Mesenchymal stem cell (in vitro differentiated cells and primary cell): Measurements from ENCODE around the gene MAP3K8.

Source experiments
- DNase-seq: peaks from one replicate; pipeline ENCODE4 v3.0.0-alpha.2; 2013
- H2AFZ ChIP-seq: one replicate; pipeline ENCODE4 v1.6.1; 2013; ENCODE audit warnings: low read depth, mild to moderate bottlenecking, control low read depth, inconsistent platforms, low read length, moderate library complexity
- H2AK5ac ChIP-seq: 2 replicates; pipeline ENCODE4 v1.6.1; 2013; ENCODE audit warnings: low read length, moderate library complexity, mild to moderate bottlenecking, inconsistent platforms; ENCODE audit not compliant: severe bottlenecking
- H2BK120ac ChIP-seq: one replicate; pipeline ENCODE4 v1.6.1; 2013; ENCODE audit warnings: low read depth, mild to moderate bottlenecking, inconsistent platforms, low read length, moderate library complexity
- H2BK12ac ChIP-seq, 2 experiments: one replicate each; pipeline ENCODE4 v1.6.1; 2013; ENCODE audit warnings: inconsistent platforms in 2 of 2, low read length in 2 of 2, mild to moderate bottlenecking in 2 of 2, moderate library complexity in 2 of 2, control low read depth in 1 of 2
- H2BK15ac ChIP-seq: one replicate; pipeline ENCODE4 v1.6.1; 2013; ENCODE audit warnings: mild to moderate bottlenecking, low read depth, inconsistent platforms; ENCODE audit not compliant: poor library complexity, severe bottlenecking
- H2BK5ac ChIP-seq: 2 replicates; pipeline ENCODE4 v1.6.1; 2013; ENCODE audit warnings: low read depth, mild to moderate bottlenecking, low read length, control low read depth, inconsistent platforms; ENCODE audit not compliant: poor library complexity, severe bottlenecking
- H3K14ac ChIP-seq, 2 experiments: one replicate each; pipeline ENCODE4 v1.6.1; 2013; ENCODE audit warnings: inconsistent platforms in 2 of 2, low read length in 2 of 2, control low read depth in 1 of 2, mild to moderate bottlenecking in 1 of 2, moderate library complexity in 1 of 2
- H3K18ac ChIP-seq, 2 experiments: one replicate each; pipeline ENCODE4 v1.6.1; 2013; ENCODE audit warnings: inconsistent platforms in 2 of 2, low read length in 2 of 2, control low read depth in 1 of 2, low read depth in 1 of 2, mild to moderate bottlenecking in 1 of 2
- H3K23ac ChIP-seq, 2 experiments: one replicate each; pipeline ENCODE4 v1.6.1; 2013; ENCODE audit warnings: inconsistent platforms in 2 of 2, low read length in 2 of 2, mild to moderate bottlenecking in 2 of 2, moderate library complexity in 2 of 2, control low read depth in 1 of 2
- H3K27ac ChIP-seq: 2 replicates; pipeline ENCODE4 v1.5.1; 2013; ENCODE audit warnings: mild to moderate bottlenecking, moderate library complexity, low read length, control low read depth, inconsistent platforms; ENCODE audit not compliant: poor library complexity, severe bottlenecking
- H3K27me3 ChIP-seq, 2 experiments: 2 replicates each; pipeline versions ENCODE4 v1.6.1 to v1.7.0; 2013; ENCODE audit warnings: low read length in 2 of 2, mild to moderate bottlenecking in 2 of 2, moderate library complexity in 2 of 2, control low read depth in 1 of 2, inconsistent platforms in 1 of 2; ENCODE audit not compliant: control insufficient read depth in 1 of 2, insufficient read depth in 1 of 2
- H3K36me3 ChIP-seq, 2 experiments: 2 replicates each; pipeline versions ENCODE4 v1.6.1 to v1.7.0; 2013; ENCODE audit warnings: low read length in 2 of 2, control low read depth in 1 of 2, inconsistent platforms in 1 of 2, low read depth in 1 of 2, mild to moderate bottlenecking in 1 of 2; ENCODE audit not compliant: insufficient read depth in 2 of 2, control insufficient read depth in 1 of 2
- H3K4ac ChIP-seq, 2 experiments: one replicate each; pipeline ENCODE4 v1.6.1; 2013; ENCODE audit warnings: inconsistent platforms in 2 of 2, low read length in 2 of 2, mild to moderate bottlenecking in 2 of 2, moderate library complexity in 2 of 2, control low read depth in 1 of 2, low read depth in 1 of 2
- H3K4me1 ChIP-seq: 2 replicates; pipeline ENCODE4 v1.6.1; 2013; ENCODE audit warnings: low read depth, low read length, control low read depth; ENCODE audit not compliant: control insufficient read depth, insufficient read depth
- H3K4me2 ChIP-seq: 2 replicates; pipeline ENCODE4 v1.6.1; 2013; ENCODE audit warnings: low read length, mild to moderate bottlenecking, inconsistent platforms; ENCODE audit not compliant: poor library complexity, severe bottlenecking
- H3K4me3 ChIP-seq, 2 experiments: 2 replicates each; pipeline versions ENCODE4 v1.5.1 to v1.7.0; 2013; ENCODE audit warnings: low read length in 2 of 2, mild to moderate bottlenecking in 2 of 2, control low read depth in 1 of 2, low read depth in 1 of 2; ENCODE audit not compliant: insufficient read depth in 1 of 2
- H3K79me1 ChIP-seq: replicated peaks from 2 replicates; pipeline ENCODE4 v1.6.1; 2013; ENCODE audit warnings: mild to moderate bottlenecking, control low read depth, low read length, inconsistent platforms; ENCODE audit not compliant: poor library complexity, severe bottlenecking
- H3K9ac ChIP-seq: 2 replicates; pipeline ENCODE4 v1.7.0; 2013; ENCODE audit warnings: mild to moderate bottlenecking, low read length, moderate library complexity
- H3K9me3 ChIP-seq: 2 replicates; pipeline ENCODE4 v1.7.0; 2013; ENCODE audit warnings: mild to moderate bottlenecking, low read length; ENCODE audit not compliant: control insufficient read depth
- H4K8ac ChIP-seq: one replicate; pipeline ENCODE4 v1.6.1; 2013; ENCODE audit warnings: inconsistent platforms, mild to moderate bottlenecking, low read length, moderate library complexity
- H4K91ac ChIP-seq: one replicate; pipeline ENCODE4 v1.6.1; 2013; ENCODE audit warnings: mild to moderate bottlenecking, low read length, inconsistent platforms
- WGBS: methylation state at CpG from one replicate; pipeline ENCODE4 v1.1.7; 2013; ENCODE audit warnings: mixed read lengths; 5-methylcytosine and 5-hydroxymethylcytosine counted together

The MAP3K8 gene

DNA sequence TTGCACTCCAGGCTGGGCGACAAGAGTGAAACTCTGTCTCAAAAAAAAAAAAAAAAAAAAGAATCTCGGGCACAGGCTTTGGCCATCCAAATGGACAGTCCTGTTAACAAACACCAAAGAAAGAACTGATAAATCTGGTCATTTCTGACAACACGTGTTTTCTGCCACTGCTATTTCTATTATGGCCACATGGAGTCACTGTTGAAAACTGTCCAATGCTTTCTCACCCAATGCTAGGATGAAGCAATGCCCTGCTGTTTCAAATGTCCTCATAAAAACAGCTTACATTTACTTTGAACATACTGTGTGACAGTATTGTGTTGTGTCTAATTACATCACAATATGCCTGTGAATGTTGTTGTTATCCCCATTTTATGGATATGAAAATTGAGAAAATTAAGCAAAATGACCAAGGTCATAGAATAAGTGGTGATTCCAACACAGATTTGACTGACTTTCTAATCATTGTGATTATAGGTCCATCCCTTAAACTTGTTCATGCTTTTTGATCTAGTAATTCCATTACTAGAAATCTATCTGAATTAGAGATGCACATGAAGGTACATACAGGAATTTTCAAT, 19.9 kb upstream of the MAP3K8 start:
- peak overlapping the region; percentile 58 for H3K9ac ChIP-seq
- H3K4me2 ChIP-seq = no peak overlapping the region
- no peak overlapping the region for H3K27ac ChIP-seq
- peak; percentile 77 for DNase-seq
- H2BK5ac ChIP-seq = no peak overlapping the region
- 35% methylated on average over 3 of the region's 3 CpGs for WGBS
- no peak overlapping the region for H3K18ac ChIP-seq
- H3K4me3 ChIP-seq = no peak overlapping the region
- no peaks in the 10 kb centered on the region for H3K4me1 ChIP-seq
- H2AFZ ChIP-seq = no peak overlapping the region
- H3K27me3 ChIP-seq = no peaks in the 10 kb centered on the region
- H3K4ac ChIP-seq = no peak overlapping the region
- H3K23ac ChIP-seq = no peak overlapping the region
- H2AK5ac ChIP-seq = no peak overlapping the region
- H2BK120ac ChIP-seq = no peak overlapping the region
- no peak overlapping the region for H2BK12ac ChIP-seq
- H4K91ac ChIP-seq = no peak overlapping the region
- H3K9me3 ChIP-seq = no peaks in the 10 kb centered on the region
- no peak overlapping the region for H2BK15ac ChIP-seq
- H3K79me1 ChIP-seq = no peaks in the 10 kb centered on the region
- H4K8ac ChIP-seq = no peak overlapping the region
- H3K14ac ChIP-seq = no peak overlapping the region
- H3K36me3 ChIP-seq = no peaks in the 10 kb centered on the region

DNA sequence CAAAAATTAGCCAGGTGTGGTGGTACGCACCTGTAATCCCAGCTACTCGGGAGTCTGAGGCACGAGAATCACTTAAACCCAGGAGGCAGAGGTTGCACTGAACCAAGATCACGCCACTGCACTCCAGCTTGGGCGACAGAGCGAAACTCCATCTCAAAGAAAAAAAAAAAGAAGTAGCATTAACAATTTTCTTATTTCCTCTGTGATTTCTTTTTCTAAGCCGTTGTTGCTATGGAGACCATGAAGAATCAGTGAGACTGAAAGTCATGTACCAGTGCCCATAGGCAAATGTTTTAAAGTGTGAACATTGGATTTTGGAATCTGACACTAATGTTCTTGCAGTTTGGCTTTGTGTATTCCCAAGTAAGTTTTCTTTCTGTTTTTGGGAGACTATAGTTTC, 18.4 kb upstream of the MAP3K8 start:
- Histone ChIP-seq H3K36me3 (no peaks in the 10 kb centered on the region), H3K27ac (no peak overlapping the region), H4K91ac (no peak overlapping the region), H3K23ac (no peak overlapping the region), H2AFZ (no peak overlapping the region), H3K9me3 (no peaks in the 10 kb centered on the region), H3K79me1 (no peaks in the 10 kb centered on the region), H2BK12ac (no peak overlapping the region), H4K8ac (no peak overlapping the region), H3K27me3 (no peaks in the 10 kb centered on the region), H2BK5ac (no peak overlapping the region), H2BK120ac (no peak overlapping the region), H3K4me3 (no peak overlapping the region), H3K18ac (no peak overlapping the region), H3K4ac (no peak overlapping the region), H3K9ac (no peak overlapping the region), H3K4me2 (no peak overlapping the region), H3K4me1 (no peaks in the 10 kb centered on the region), H2BK15ac (no peak overlapping the region), H3K14ac (no peak overlapping the region), H2AK5ac (no peak overlapping the region)
- DNase-seq = no peak
- WGBS = 98% methylated on average over 4 of the region's 7 CpGs

DNA sequence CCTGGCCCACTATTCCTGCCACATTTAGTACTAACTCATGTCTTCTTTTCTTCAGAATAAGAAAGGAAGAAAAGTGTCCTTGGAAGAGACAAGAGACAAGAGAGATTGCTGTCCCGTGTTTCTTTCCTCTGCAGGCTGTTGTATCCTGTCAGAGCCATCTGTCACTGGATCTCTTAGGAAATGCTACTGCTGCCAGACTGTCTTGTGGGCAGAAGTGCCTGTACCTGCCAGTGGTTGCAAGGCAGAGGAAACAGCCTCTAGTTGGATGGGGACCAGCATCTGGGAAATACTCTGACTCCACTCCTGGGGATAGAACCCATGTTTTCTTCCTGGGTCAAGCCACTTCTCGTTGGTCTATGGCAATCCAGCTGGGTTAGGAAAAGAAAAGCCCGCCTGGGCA, 16.7 kb upstream of the MAP3K8 start:
- WGBS = 74% methylated on average over 3 of the region's 3 CpGs

DNA sequence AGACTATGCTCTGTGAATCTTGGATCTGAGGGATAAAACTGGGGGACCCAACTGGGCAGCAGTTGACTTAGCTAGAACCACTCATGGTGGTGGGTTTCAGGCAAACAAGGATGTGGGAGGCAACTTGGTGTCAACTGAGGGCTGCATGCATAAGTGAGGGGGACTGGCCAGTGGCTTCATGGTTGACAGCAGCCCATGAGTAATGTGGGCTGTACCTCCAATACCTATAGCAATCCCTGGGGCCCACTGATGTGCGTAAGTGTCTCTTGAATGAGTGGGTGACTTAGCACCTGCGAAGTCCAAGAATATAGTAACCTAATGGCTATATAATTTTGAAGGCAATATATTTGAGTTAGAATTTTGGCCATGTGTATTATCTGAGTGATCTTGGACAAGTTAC, 13.7 kb upstream of the MAP3K8 start:
- Histone ChIP-seq H2BK5ac (no peak overlapping the region), H2BK15ac (no peak overlapping the region), H3K4ac (no peak overlapping the region), H3K18ac (no peak overlapping the region), H2AK5ac (no peak overlapping the region), H2AFZ (no peak overlapping the region), H3K23ac (no peak overlapping the region), H3K79me1 (no peaks in the 10 kb centered on the region), H3K4me3 (no peak overlapping the region), H4K91ac (no peak overlapping the region), H3K27ac (no peak overlapping the region), H3K14ac (no peak overlapping the region), H3K4me2 (no peak overlapping the region), H3K27me3 (no peaks in the 10 kb centered on the region), H3K9me3 (no peaks in the 10 kb centered on the region), H3K4me1 (peaks cover 4% of the 10 kb centered on the region), H3K36me3 (no peaks in the 10 kb centered on the region), H3K9ac (no peak overlapping the region), H4K8ac (no peak overlapping the region), H2BK12ac (no peak overlapping the region), H2BK120ac (no peak overlapping the region)
- DNase-seq = no peak
- 100% methylated on average over 2 of the region's 2 CpGs for WGBS

More for the DNA sequence above, 16.7 kb upstream of the MAP3K8 start:
- H2BK15ac ChIP-seq = no peak overlapping the region
- no peak for DNase-seq
- no peak overlapping the region for H3K4me3 ChIP-seq
- peak overlapping the region; percentile 42 for H2AFZ ChIP-seq
- H3K14ac ChIP-seq = no peak overlapping the region
- no peak overlapping the region for H4K91ac ChIP-seq
- no peak overlapping the region for H2BK12ac ChIP-seq
- H3K23ac ChIP-seq = no peak overlapping the region
- no peak overlapping the region for H3K4ac ChIP-seq
- H3K4me2 ChIP-seq = no peak overlapping the region
- no peaks in the 10 kb centered on the region for H3K36me3 ChIP-seq
- no peaks in the 10 kb centered on the region for H3K79me1 ChIP-seq
- H4K8ac ChIP-seq = no peak overlapping the region
- H2BK5ac ChIP-seq = no peak overlapping the region
- H2BK120ac ChIP-seq = no peak overlapping the region
- H3K27me3 ChIP-seq = no peaks in the 10 kb centered on the region
- H3K27ac ChIP-seq = no peak overlapping the region
- no peaks in the 10 kb centered on the region for H3K9me3 ChIP-seq
- H2AK5ac ChIP-seq = no peak overlapping the region
- no peak overlapping the region for H3K9ac ChIP-seq
- H3K18ac ChIP-seq = peak overlapping the region in 1 of 2 experiments; percentile 40
- no peaks in the 10 kb centered on the region for H3K4me1 ChIP-seq
